ENCODE measurements around the gene SGTA. TPM values are rescaled to one million over a fixed set of nuclear protein-coding genes. Genes with fewer than 3 reads are reported as not detected.
"Not testable (repeated sequence)": the region's sequence is repeated elsewhere in the genome, so short reads cannot be mapped to it uniquely, and the experiment has no call there.

The SGTA gene
- total and polyA plus RNA-seq, 2 experiments from 2014 or later = 71.6 to 102 TPM

DNA sequence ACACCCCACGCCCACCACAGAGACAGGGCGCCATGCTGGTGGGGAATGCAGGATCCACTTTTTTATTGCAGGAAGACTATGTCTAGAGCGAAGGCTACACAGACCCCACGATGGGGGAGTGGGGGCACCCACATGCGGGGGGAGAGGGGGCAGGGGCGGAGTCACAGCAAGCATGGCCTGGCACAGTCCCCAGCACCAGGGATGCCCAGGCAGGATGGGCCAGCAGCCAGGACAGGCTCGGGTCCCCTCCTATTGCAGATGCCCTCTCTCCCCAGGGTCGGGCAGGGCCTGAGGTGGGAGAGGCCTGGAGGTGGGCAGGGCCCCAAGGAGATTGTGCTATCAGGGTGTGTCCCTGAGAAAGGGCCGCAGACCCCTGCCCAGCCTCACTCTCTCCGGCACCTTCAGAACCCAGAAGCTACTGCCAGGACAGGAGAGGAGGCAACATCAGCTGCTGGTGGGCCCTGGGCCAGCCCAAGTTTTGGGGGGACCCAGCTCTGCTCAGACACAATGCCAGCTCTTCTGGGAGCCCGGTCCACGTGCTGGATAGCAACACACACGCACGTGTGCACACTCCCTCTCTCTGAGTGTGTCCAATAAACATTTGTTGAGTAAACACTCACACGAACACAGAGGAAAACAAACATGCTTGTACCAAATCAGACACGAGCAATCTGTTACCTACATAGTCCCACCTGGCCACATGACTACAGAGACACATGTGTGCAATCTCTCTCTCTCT is 68.4 kb downstream of the SGTA start (continued):
- TF ChIP-seq, protein P1, sequence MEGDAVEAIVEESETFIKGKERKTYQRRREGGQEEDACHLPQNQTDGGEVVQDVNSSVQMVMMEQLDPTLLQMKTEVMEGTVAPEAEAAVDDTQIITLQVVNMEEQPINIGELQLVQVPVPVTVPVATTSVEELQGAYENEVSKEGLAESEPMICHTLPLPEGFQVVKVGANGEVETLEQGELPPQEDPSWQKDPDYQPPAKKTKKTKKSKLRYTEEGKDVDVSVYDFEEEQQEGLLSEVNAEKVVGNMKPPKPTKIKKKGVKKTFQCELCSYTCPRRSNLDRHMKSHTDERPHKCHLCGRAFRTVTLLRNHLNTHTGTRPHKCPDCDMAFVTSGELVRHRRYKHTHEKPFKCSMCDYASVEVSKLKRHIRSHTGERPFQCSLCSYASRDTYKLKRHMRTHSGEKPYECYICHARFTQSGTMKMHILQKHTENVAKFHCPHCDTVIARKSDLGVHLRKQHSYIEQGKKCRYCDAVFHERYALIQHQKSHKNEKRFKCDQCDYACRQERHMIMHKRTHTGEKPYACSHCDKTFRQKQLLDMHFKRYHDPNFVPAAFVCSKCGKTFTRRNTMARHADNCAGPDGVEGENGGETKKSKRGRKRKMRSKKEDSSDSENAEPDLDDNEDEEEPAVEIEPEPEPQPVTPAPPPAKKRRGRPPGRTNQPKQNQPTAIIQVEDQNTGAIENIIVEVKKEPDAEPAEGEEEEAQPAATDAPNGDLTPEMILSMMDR (conservative IDR thresholded peaks at IDR 0.05; ENCODE audit: low read depth in 2 of 2) = no peak
- TF ChIP-seq ETS1 (IDR thresholded peaks at IDR 0.05) = no peak
- no peak for TF ChIP-seq NANOG (IDR thresholded peaks at IDR 0.05; ENCODE audit: borderline replicate concordance)
- no peak for TF ChIP-seq POLR2AphosphoS5 (IDR thresholded peaks at IDR 0.05; ENCODE audit: low read depth)

DNA sequence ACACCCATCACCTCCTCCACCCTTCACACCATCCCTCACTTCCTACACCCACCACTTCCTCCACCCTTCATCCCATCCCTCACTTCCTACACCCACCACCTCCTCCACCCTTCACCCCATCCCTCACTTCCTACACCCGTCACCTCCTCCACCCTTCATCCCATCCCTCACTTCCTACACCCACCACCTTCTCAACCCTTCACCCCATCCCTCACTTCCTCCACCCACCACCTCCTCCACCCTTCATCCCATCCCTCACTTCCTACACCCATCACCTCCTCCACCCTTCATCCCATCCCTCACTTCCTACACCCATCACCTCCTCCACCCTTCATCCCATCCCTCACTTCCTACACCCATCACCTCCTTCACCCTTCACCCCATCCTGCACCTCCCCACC is 69.0 kb downstream of the SGTA start:
- H3K27ac Mint-ChIP-seq; H3K4me1 Mint-ChIP-seq; H2AFZ ChIP-seq; DNase-seq (ENCODE audit: low spot score); H3K4me2 ChIP-seq; H3K36me3 ChIP-seq (ENCODE audit: insufficient read depth); H3K27me3 ChIP-seq (ENCODE audit: insufficient read depth); H3F3A ChIP-seq (replicated peaks; ENCODE audit: low read depth); H3K79me2 ChIP-seq (replicated peaks; ENCODE audit: insufficient read depth); H4K20me1 ChIP-seq (replicated peaks; ENCODE audit: insufficient read depth); H3K27me3 Mint-ChIP-seq (ENCODE audit: insufficient read depth, low read depth, poor library complexity); H3K4me1 ChIP-seq (ENCODE audit: insufficient read depth); H3K9me2 ChIP-seq (ENCODE audit: insufficient read depth); H3K27ac ChIP-seq (ENCODE audit: low read depth); ATAC-seq; H3K4me3 ChIP-seq; H3K4me3 Mint-ChIP-seq: not testable (repeated sequence)
- Mint-ChIP-seq H3K36me3 (ENCODE audit: low read depth) (peaks cover 20% of the 10 kb centered on the region), H3K9me3 (peaks cover 14% of the 10 kb centered on the region)

- not testable (repeated sequence) for H3K27me3 ChIP-seq (ENCODE audit: insufficient read depth); H3K9me2 ChIP-seq (ENCODE audit: insufficient read depth); H2AFZ ChIP-seq; H3F3A ChIP-seq (replicated peaks; ENCODE audit: low read depth); H3K27ac Mint-ChIP-seq; DNase-seq (ENCODE audit: low spot score); H3K4me1 ChIP-seq (ENCODE audit: insufficient read depth); H3K4me3 ChIP-seq; H3K4me3 Mint-ChIP-seq; ATAC-seq; H3K27me3 Mint-ChIP-seq (ENCODE audit: insufficient read depth, low read depth, poor library complexity); H3K79me2 ChIP-seq (replicated peaks; ENCODE audit: insufficient read depth); H3K36me3 ChIP-seq (ENCODE audit: insufficient read depth); H3K4me1 Mint-ChIP-seq; H4K20me1 ChIP-seq (replicated peaks; ENCODE audit: insufficient read depth); H3K4me2 ChIP-seq; H3K27ac ChIP-seq (ENCODE audit: low read depth)
- peaks cover 14% of the 10 kb centered on the region for H3K9me3 Mint-ChIP-seq
- peaks cover 20% of the 10 kb centered on the region for H3K36me3 Mint-ChIP-seq (ENCODE audit: low read depth)
Observed at GRCh38 chr19:2713170-2713569, 69.9 kb downstream of the SGTA start.

GRCh38 chr19:2711875-2712205 is 71.2 kb downstream of the SGTA start:
- no peak overlapping the region for H3K27ac Mint-ChIP-seq
- H4K20me1 ChIP-seq (replicated peaks; ENCODE audit: insufficient read depth) = no peaks in the 10 kb centered on the region
- no peak overlapping the region for H3K4me3 Mint-ChIP-seq
- no peaks in the 10 kb centered on the region for H3K36me3 ChIP-seq (ENCODE audit: insufficient read depth)
- H3K36me3 Mint-ChIP-seq (ENCODE audit: low read depth) = peaks cover 15% of the 10 kb centered on the region
- no peak overlapping the region for H2AFZ ChIP-seq
- no peaks in the 10 kb centered on the region for H3F3A ChIP-seq (replicated peaks; ENCODE audit: low read depth)
- no peaks in the 10 kb centered on the region for H3K4me1 ChIP-seq (ENCODE audit: insufficient read depth)
- H3K27ac ChIP-seq (ENCODE audit: low read depth) = no peak overlapping the region
- no peaks in the 10 kb centered on the region for H3K9me2 ChIP-seq (ENCODE audit: insufficient read depth)
- H3K4me3 ChIP-seq = no peak overlapping the region
- H3K4me1 Mint-ChIP-seq = no peaks in the 10 kb centered on the region
- H3K79me2 ChIP-seq (replicated peaks; ENCODE audit: insufficient read depth) = no peaks in the 10 kb centered on the region
- H3K27me3 Mint-ChIP-seq (ENCODE audit: insufficient read depth, low read depth, poor library complexity) = peaks cover 7% of the 10 kb centered on the region
- peaks cover 14% of the 10 kb centered on the region for H3K9me3 Mint-ChIP-seq
- DNase-seq (ENCODE audit: low spot score) (no peak), ATAC-seq (no peak)
- no peak overlapping the region for H3K4me2 ChIP-seq
- TF ChIP-seq JUNB (IDR thresholded peaks at IDR 0.05; ENCODE audit: unreplicated experiment) (no peak), NANOG (IDR thresholded peaks at IDR 0.05; ENCODE audit: borderline replicate concordance) (no peak), EZH2phosphoT487 (IDR thresholded peaks at IDR 0.05; ENCODE audit: unreplicated experiment) (no peak), CREB1 (CRISPR knock-in tag; IDR thresholded peaks at IDR 0.05; ENCODE audit: low read depth) (no peak), STAT1 (IDR thresholded peaks at IDR 0.05; ENCODE audit: unreplicated experiment) (no peak), POLR2AphosphoS5 (IDR thresholded peaks at IDR 0.05; ENCODE audit: low read depth) (no peak)
- TF ChIP-seq, protein P2, sequence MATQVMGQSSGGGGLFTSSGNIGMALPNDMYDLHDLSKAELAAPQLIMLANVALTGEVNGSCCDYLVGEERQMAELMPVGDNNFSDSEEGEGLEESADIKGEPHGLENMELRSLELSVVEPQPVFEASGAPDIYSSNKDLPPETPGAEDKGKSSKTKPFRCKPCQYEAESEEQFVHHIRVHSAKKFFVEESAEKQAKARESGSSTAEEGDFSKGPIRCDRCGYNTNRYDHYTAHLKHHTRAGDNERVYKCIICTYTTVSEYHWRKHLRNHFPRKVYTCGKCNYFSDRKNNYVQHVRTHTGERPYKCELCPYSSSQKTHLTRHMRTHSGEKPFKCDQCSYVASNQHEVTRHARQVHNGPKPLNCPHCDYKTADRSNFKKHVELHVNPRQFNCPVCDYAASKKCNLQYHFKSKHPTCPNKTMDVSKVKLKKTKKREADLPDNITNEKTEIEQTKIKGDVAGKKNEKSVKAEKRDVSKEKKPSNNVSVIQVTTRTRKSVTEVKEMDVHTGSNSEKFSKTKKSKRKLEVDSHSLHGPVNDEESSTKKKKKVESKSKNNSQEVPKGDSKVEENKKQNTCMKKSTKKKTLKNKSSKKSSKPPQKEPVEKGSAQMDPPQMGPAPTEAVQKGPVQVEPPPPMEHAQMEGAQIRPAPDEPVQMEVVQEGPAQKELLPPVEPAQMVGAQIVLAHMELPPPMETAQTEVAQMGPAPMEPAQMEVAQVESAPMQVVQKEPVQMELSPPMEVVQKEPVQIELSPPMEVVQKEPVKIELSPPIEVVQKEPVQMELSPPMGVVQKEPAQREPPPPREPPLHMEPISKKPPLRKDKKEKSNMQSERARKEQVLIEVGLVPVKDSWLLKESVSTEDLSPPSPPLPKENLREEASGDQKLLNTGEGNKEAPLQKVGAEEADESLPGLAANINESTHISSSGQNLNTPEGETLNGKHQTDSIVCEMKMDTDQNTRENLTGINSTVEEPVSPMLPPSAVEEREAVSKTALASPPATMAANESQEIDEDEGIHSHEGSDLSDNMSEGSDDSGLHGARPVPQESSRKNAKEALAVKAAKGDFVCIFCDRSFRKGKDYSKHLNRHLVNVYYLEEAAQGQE (IDR thresholded peaks at IDR 0.05; ENCODE audit: unreplicated experiment) = no peak
- TF ChIP-seq, protein P1 (conservative IDR thresholded peaks at IDR 0.05; ENCODE audit: low read depth in 2 of 2) = no peak
- no peaks in the 10 kb centered on the region for H3K27me3 ChIP-seq (ENCODE audit: insufficient read depth)
